GM19099 (cell line): ENCODE results near the gene EIF3B.

ENCODE experiments used
- POLR2A ChIP-seq: IDR thresholded peaks from 3 replicates; pipeline ENCODE4 v1.6.1; 2011; ENCODE audit warnings: low read depth; ENCODE audit not compliant: insufficient read length; ENCODE audit errors: extremely low read depth

The EIF3B gene

GRCh38 chr7:2405601-2406345 is 51.1 kb downstream of the EIF3B start:
- no peak for TF ChIP-seq POLR2A

- TF ChIP-seq POLR2A: no peak
Observed at GRCh38 chr7:2409745-2410414, 55.3 kb downstream of the EIF3B start.

GRCh38 chr7:2411049-2411448 is 56.4 kb downstream of the EIF3B start:
- TF ChIP-seq POLR2A: no peak

GRCh38 chr7:2411815-2412586 is 57.4 kb downstream of the EIF3B start:
- no peak for TF ChIP-seq POLR2A

- TF ChIP-seq POLR2A: no peak
Observed at GRCh38 chr7:2412587-2413201, 58.1 kb downstream of the EIF3B start.

- no peak for TF ChIP-seq POLR2A
Observed at GRCh38 chr7:2416063-2416462, 61.4 kb downstream of the EIF3B start.

- TF ChIP-seq POLR2A: no peak
Observed at GRCh38 chr7:2416650-2417049, 62.0 kb downstream of the EIF3B start.

GRCh38 chr7:2417981-2418481 is 63.4 kb downstream of the EIF3B start:
- no peak for TF ChIP-seq POLR2A

- no peak for TF ChIP-seq POLR2A
Observed at GRCh38 chr7:2420216-2420933, 65.7 kb downstream of the EIF3B start.

GRCh38 chr7:2421943-2422310 is 67.3 kb downstream of the EIF3B start:
- no peak for TF ChIP-seq POLR2A

- no peak for TF ChIP-seq POLR2A
Observed at GRCh38 chr7:2425749-2426148, 71.1 kb downstream of the EIF3B start.
